ENCODE results near the gene SH3RF3. TPM values are rescaled to one million over a fixed set of nuclear protein-coding genes. Genes with fewer than 3 reads are reported as not detected.

Gene SH3RF3
- total and polyA plus RNA-seq, 9 of the 15 experiments (the other 6 are each of a cell fraction or from before 2014, with no cell fraction given), result 0.02 TPM; not detected in 8

DNA sequence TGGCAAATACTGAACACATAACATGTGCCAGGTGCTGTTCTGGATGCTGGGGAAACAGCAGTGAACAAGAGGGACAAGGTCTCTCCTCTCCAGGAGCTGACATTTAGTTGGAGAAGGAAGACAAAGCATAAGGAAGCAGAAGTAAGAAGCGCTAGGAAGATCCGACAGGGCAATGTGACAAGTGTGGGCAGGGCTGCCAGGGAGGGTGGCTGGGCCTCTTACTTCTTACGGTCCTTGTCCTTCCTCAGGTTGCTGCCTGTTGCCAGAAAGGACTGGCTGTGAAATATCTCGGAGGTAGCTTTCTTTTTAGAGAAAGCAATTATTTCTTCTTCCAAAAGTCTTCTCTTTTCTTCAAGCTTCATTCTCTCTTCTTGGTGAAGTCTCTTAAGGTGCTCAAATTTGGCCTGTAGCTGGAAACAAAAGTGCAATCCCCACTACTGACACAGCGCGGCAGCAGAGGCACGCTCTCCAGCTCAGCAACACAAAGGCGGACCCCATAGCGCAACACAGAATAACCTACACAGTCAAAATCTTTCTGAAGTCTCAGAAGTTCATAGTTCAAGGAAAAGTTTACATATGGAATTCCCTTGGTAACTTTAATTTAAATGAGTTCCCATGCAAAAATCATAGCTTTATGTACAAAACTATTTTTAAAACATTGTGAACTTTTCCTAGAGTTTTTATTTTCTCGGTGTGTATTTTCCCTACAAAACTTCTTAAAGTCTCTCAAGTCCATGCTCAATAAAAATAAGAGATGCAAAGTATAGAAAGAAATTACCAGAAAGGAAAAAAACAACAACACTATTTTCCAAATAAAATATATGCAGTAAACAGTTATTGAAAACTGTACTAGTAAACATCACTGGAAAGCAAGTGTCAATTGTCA lies 417.1 kb downstream of the SH3RF3 start (continued):
- TF ChIP-seq, protein P1, sequence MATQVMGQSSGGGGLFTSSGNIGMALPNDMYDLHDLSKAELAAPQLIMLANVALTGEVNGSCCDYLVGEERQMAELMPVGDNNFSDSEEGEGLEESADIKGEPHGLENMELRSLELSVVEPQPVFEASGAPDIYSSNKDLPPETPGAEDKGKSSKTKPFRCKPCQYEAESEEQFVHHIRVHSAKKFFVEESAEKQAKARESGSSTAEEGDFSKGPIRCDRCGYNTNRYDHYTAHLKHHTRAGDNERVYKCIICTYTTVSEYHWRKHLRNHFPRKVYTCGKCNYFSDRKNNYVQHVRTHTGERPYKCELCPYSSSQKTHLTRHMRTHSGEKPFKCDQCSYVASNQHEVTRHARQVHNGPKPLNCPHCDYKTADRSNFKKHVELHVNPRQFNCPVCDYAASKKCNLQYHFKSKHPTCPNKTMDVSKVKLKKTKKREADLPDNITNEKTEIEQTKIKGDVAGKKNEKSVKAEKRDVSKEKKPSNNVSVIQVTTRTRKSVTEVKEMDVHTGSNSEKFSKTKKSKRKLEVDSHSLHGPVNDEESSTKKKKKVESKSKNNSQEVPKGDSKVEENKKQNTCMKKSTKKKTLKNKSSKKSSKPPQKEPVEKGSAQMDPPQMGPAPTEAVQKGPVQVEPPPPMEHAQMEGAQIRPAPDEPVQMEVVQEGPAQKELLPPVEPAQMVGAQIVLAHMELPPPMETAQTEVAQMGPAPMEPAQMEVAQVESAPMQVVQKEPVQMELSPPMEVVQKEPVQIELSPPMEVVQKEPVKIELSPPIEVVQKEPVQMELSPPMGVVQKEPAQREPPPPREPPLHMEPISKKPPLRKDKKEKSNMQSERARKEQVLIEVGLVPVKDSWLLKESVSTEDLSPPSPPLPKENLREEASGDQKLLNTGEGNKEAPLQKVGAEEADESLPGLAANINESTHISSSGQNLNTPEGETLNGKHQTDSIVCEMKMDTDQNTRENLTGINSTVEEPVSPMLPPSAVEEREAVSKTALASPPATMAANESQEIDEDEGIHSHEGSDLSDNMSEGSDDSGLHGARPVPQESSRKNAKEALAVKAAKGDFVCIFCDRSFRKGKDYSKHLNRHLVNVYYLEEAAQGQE (IDR thresholded peaks at IDR 0.05; ENCODE audit: borderline replicate concordance), result peak; percentile 80
- TF ChIP-seq, protein P1 (CRISPR knock-in tag; IDR thresholded peaks at IDR 0.05; ENCODE audit: low read depth), result no peak
- TF ChIP-seq, protein P2, sequence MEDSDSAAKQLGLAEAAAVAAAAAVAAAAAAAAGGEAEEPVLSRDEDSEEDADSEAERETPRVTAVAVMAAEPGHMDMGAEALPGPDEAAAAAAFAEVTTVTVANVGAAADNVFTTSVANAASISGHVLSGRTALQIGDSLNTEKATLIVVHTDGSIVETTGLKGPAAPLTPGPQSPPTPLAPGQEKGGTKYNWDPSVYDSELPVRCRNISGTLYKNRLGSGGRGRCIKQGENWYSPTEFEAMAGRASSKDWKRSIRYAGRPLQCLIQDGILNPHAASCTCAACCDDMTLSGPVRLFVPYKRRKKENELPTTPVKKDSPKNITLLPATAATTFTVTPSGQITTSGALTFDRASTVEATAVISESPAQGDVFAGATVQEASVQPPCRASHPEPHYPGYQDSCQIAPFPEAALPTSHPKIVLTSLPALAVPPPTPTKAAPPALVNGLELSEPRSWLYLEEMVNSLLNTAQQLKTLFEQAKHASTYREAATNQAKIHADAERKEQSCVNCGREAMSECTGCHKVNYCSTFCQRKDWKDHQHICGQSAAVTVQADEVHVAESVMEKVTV (CRISPR knock-in tag; IDR thresholded peaks at IDR 0.05), result peak; percentile 91
- TF ChIP-seq NFIX (CRISPR knock-in tag; IDR thresholded peaks at IDR 0.05; ENCODE audit: low read depth), result no peak
- TF ChIP-seq FOXK2 (conservative IDR thresholded peaks at IDR 0.05 in 1 of 2, IDR thresholded peaks at IDR 0.05 in 1 of 2; ENCODE audit: low read depth in 2 of 2), result no peak; a peak in 1 of 4 replicates
- TF ChIP-seq, protein P3, sequence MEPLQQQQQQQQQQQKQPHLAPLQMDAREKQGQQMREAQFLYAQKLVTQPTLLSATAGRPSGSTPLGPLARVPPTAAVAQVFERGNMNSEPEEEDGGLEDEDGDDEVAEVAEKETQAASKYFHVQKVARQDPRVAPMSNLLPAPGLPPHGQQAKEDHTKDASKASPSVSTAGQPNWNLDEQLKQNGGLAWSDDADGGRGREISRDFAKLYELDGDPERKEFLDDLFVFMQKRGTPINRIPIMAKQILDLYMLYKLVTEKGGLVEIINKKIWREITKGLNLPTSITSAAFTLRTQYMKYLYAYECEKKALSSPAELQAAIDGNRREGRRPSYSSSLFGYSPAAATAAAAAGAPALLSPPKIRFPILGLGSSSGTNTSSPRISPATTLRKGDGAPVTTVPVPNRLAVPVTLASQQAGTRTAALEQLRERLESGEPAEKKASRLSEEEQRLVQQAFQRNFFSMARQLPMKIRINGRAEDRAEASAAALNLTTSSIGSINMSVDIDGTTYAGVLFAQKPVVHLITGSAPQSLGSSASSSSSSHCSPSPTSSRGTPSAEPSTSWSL (CRISPR knock-in tag; IDR thresholded peaks at IDR 0.05; ENCODE audit: borderline replicate concordance), result no peak
- 0 out of 4 replicates have a peak, but pooled peaks of 1 of the 2 experiments have one; percentile 24 for TF ChIP-seq MAZ (CRISPR knock-in tag; conservative IDR thresholded peaks at IDR 0.05 in 1 of 2, IDR thresholded peaks at IDR 0.05 in 1 of 2)
- TF ChIP-seq, protein P4, sequence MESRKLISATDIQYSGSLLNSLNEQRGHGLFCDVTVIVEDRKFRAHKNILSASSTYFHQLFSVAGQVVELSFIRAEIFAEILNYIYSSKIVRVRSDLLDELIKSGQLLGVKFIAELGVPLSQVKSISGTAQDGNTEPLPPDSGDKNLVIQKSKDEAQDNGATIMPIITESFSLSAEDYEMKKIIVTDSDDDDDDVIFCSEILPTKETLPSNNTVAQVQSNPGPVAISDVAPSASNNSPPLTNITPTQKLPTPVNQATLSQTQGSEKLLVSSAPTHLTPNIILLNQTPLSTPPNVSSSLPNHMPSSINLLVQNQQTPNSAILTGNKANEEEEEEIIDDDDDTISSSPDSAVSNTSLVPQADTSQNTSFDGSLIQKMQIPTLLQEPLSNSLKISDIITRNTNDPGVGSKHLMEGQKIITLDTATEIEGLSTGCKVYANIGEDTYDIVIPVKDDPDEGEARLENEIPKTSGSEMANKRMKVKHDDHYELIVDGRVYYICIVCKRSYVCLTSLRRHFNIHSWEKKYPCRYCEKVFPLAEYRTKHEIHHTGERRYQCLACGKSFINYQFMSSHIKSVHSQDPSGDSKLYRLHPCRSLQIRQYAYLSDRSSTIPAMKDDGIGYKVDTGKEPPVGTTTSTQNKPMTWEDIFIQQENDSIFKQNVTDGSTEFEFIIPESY (CRISPR knock-in tag; IDR thresholded peaks at IDR 0.05), result no peak
- TF ChIP-seq ZNF717 (CRISPR knock-in tag; IDR thresholded peaks at IDR 0.05), result no peak
- TF ChIP-seq ZNF586 (CRISPR knock-in tag; conservative IDR thresholded peaks at IDR 0.05), result no peak
